Forelimb muscle (tissue), 1 donor: ENCODE data around the gene EPX. TPM values are rescaled to one million over a fixed set of nuclear protein-coding genes. Genes with fewer than 3 reads are reported as not detected.

Experiments
- DNase-seq: peaks from one replicate; pipeline ENCODE4 v3.0.0-alpha.2; 2013; ENCODE audit warnings: low read depth
- polyA plus RNA-seq: library from polyadenylated mRNA; unstranded; fragments of 120-200 nt; gene quantifications from one replicate; pipeline ENCODE4 v1.2.1, GENCODE V29; 2013; ENCODE audit not compliant: insufficient read length

Gene EPX
- polyA plus RNA-seq, 1 donor = 0.59 TPM

DNA sequence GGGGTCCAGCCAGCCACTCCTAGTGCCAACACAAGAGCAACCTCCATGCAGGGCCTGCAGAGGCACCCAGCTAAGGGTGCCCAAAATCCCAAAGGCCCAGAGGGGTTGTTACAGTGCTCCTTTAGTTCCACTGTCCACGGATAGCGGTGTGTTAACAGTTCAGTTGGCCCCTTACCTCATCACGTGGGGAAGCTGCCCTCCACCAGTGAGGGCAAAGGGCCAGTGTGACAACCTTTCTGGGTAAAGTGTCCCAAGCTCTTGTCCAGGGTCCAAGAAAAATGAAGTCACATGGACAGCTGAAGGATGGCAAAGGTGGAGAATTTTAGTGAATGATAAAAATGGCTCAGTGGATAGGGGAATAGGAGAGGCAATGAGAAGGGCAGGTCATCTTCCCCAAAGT, 35.2 kb downstream of the EPX start:
- no peak for DNase-seq

DNA sequence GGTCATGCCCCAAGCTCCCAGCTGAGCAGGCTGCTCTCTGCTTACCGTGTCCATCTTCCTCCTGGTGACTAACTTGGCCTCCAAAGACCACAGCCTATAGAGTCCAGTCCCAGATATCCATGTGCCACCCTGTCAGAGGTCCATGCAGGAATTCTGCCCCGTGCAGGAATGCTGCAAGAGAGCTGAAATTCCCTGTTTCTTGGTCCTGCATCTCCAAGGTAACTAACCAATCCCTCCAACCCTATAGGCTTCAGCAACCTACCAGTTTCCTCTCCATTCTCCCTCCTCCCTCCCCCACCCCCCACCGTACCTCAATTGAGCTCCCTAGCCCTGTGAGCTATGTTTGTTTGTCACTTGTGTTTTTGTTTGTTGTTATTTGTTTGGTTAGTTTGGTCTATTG, 36.2 kb downstream of the EPX start:
- DNase-seq = no peak

DNA sequence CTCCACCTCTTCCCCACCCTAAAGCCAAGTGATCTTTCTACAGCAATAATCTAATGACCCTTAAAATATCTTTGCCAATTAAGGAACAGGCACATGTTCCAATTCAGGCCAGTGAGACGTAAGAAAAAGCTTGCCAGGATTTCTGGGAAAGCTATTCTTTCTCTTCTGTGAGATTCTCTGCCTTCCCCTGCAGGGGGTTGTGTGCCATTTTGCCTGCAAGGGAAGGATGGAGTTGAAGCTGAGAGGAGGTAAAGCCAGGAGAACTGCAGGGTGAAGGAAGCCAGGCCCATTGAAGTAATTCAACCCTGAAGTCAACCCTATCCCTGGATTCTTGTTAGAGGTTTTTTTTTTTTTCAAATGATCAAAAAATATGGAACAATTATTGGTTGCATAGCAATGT, 36.9 kb downstream of the EPX start:
- no peak for DNase-seq

DNA sequence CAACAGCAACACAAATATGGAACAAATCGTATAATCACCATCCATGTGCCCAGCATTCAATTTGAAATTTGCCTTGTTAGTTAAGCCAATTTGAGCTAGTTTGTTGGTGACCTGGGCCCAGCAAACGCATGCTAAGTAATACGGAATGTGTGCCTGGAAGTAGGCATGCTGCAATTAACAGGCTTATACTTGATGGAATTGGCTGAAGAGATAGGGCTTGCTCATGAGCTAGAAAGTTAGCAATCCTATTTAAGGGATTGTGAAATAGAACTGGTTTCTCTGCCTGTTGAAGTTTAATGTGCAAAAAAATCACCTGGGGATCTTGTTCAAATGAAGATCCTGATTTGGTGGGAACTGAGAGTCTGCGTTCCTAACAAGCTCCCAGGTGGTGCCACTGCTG, 37.4 kb downstream of the EPX start:
- no peak for DNase-seq

DNA sequence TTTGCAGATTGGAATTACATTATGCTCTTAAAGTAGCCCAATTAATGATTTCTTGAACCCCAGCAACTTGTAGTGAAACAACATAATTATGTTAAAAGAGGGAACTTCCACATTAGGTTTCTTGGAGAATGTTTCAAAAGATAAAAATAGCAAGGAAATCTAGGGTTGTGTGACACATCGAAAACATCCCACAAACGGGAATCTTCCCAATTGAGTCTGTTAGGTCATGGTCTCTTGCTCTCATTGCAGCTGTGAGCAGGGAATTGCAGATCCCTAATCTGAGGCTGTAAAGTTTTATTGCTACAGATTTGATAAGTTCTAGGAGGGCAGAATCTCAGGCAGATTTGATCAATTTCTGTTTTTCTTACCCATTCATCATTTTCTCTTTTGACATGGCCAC, 39.1 kb downstream of the EPX start:
- no peak for DNase-seq

DNA sequence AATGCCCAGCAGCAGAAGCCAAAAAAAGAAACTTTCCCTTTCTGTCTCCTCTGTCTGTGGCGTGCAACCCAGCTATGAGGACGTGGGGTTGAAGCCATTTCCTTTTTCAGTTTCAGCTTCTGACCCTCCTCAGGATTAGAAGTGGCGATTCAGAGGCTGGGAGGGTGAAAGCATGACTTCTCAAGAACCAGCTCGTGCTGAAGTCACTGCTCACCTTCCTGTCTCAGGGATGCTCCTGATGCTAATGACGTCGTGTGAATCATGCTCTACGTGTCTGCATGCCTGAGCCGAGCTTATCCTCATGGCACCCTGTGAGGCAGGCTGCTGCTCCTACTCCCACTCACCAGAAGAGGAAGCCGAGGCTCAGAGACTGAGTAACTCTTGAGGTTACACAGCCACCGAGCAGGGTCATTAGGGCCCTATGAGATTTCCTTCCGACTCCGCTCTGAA, 40.2 kb downstream of the EPX start:
- no peak for DNase-seq

DNA sequence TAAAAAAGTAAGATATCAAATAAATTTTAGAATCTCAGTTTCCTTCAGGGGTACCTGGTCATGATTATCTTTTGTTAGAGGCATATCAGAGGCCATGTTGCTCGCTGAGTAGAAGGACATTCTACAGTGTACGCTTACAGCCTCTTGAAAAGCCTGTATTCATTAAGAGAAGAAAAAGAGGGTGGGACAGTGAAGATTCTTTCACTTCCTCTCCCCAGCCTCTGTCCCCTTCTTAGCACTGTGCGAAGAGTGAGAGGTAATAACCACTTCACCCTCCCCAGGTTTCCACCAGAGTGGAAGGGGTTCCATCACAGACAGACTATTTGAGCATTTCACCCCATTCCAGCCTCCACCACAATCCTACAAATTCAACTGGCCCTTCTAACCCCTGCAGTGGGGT, 41.0 kb downstream of the EPX start:
- no peak for DNase-seq

DNA sequence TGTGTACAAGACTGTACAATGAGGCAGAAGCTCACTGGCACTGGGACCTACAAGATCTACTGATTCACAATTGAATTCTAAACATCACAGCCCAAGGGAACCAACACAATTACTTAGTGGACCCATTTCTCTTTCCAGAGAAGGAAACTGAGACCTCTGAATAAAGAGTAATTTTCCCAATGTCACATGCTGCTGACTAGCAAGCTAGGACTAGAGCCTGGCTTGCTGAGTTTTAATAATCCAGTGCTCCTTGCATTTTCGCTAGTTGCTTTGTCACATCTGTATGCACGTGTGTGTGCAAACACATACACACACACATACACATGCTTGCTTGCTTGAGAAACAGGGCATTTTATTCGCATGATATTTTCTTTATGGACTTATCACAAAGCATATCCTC, 42.0 kb downstream of the EPX start:
- DNase-seq = no peak

DNA sequence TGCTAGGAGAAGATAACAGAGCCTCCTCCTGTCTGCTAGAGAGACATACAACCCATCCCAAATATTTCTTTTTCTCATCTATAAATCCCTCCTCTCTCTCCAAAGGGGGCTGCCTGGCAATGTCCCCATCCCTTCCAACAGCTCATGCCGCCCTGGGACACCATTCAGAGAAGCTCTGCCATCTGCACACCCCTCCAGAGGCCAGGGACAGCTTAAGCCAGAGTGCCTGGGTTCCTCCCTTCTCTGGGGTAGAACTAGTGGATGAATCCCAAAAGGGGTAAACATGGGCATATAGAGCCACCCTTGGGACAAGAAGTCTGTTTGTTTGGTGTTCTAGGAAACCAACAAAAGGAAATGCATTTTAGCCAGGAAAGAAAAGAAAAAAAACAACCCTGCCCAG, 43.3 kb downstream of the EPX start:
- no peak for DNase-seq

DNA sequence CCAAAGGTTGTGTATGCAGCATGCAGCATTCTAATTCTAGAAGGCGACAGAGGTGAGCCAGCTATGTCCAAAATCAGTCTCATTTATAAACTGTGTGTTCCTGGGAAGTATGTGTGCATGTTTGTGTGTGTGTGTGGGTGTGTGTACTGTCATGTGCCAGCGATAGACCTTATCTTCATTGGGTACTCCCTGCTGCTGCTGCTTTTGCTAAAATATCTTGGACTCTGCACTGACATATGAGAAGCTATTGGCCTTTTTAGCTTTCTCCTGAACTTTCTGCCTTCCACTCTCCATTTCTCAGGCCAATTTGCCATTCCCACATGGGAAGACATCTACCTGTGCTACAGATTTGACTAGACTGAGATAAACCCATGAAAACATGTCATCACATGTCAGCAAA, 43.9 kb downstream of the EPX start:
- no peak for DNase-seq

DNA sequence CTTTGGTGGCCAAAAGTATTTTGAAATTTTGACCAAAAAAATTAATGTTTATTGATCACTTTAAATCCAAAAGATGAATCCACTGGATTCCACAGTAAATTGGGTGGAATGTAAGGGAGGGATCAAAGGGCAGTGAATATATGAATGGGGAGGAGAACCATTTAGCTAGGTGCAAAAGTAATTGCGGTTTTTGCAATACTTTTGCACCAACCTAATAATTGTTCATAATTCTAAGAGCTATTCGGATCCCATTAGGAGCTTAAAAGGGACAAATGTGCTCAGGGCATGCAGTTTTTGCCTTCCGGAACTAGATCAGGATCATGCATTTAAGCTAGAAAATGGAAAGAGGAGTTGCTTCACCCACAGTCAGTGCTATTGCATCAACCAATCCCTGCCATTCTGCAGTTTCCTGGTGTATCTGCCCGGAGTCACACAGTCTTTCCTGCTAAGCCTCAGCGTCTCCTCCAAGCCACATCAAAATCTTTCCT, 45.7 kb downstream of the EPX start, which contains the start of gene LPO:
Gene LPO (plus strand): TSS at position 438 of the 488 bp plus-strand sequence. CDS start 4,396 bp downstream, outside the sequence.
- no peak for DNase-seq

DNA sequence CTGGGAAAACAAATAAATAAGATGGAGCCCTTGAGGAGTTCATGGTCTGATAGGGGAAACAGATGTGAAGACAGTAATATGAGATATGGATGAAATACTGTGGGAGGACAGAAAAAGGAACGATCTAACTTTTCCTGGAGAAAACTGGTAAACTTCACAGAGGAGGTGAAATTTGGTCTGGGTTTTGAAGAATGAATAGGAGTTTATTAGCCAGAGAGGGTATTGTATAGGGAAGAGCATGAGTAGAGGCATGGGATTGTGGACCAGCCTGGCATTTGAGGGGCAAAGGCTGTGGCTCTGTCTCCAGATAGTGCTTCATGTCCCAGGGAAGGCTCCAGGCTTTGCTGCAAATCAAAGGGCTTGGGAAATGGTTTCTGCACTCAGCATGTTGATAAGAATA, 47.5 kb downstream of the EPX start:
- no peak for DNase-seq

DNA sequence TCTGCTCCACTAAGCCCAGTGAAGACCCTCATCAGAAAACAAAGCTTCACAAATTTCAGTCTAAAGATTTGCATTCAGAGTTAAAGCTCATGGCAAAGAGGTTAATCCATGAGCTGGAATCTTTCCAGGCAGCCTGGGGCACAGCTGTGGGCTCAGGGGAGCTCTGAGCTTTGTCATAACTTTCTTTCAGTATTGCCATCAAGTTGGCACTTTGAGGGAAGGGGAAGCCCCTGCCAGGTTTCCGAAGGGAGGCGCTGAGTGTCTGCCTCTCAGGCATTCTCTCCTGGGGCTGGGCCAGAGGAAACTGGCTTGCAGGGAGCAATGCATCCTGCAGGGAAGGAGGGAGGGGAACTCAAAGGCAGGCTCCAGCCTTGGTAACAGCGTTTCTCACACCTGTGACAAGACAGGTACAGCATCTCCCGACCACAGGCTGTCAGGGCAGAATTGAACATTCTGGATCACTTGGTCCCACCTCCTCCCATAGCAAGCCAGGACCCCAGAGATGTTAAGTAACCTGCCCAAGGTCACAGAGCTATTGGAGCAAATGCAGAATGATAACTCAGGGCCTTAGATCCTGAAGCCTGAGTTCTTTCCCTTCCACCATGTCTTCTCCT, 49.8 kb downstream of the EPX start:
- no peak for DNase-seq

DNA sequence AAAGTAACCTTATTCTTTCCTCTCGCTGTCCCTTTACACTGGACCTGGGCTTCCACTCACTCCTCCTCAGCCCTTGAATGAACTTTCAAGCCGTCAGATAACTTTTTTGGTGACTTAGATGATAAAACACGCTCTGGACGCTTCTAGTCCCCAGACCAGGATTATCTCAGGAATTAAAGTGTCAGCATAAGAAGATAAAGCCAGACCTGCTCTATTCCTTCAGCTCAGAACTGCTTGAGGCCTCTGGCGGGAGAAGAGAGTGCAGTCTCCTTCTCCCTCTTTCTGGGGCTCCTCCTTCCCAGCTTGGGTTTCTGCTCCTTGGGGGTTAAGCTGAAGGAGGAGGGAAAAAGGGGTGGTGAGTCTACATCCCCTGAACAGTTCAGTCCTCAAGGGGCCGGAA, 52.4 kb downstream of the EPX start:
- DNase-seq = no peak

DNA sequence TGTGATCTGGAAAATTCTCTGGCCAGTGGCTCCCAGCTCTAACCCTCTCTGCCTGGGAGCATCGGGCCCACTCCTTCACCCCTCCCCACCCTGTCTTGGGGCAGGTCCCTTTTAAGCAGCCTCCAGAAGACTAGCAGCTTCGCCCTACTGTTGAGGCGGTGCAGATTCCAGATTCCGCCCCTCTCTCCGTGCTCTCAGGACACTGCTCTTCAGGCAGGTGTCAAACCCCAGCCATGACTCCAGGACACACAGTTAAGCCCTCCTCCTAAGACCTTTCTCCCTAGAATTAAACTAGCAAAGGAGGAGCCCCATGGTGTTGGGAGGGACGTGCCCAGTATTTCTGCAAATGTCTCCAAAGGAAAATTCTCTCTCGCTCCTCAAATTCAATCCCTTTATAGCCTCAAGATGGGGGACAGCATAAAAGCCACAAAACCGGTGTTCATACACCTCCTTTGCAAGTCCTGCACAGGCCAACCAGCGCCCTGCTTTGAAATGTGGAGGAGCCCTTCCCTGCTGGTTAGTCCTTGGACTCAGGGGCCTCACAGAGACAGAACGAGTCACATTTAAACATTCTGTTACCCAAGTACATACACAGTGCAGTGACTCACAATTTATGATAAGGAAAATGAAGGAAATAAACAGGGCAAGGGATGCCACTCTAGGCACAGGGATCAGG, 53.0 kb downstream of the EPX start:
- DNase-seq = no peak

DNA sequence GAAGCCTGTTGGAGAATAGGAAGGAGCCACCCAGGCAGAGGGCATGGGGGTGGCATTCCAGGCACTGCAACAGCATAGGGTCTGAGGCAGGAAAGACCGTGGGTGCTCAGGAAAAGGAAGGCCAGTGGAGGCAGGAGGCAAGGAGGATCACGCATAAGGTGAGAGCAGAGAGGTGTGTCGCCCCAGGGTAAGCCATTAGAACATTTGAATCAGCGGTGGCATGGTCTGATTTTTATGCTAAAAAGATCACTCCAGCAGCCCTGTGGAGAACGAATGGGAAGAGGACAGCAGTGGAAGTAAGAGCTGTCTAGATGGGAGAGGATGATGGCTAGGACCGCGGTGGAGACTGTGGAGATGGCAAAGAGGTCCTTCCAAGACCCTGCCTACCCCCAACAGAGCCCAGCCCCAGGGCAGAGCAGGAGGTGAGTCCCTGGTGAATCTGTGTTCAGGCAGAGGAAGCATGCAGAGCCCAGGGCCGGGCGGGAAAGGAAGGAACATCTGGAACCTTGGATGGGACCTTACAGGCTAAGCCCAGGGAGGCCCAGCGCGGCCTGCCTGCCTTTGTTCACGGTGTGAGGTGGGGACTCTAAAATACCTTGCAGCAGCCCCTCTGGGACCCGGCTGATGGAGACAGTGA, 53.7 kb downstream of the EPX start:
- DNase-seq = no peak

DNA sequence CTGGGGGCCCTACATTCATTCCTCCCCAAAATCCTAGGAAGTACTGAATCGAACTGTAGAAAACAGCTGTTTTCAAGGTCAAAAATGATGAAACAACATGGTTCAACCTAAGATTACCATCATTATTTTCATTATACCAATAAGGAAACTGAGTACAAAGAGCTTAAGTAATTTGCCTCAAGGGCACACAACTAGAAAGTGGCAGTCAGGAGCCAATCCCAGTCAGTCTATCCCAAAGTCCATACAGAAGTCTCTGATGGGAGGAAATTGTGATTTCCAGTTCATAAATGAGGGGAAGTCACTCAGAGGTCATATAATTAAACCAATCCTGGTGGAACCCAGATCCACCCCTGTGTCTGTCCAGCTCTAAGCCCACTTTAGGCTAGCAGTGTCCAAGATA, 54.3 kb downstream of the EPX start:
- no peak for DNase-seq

DNA sequence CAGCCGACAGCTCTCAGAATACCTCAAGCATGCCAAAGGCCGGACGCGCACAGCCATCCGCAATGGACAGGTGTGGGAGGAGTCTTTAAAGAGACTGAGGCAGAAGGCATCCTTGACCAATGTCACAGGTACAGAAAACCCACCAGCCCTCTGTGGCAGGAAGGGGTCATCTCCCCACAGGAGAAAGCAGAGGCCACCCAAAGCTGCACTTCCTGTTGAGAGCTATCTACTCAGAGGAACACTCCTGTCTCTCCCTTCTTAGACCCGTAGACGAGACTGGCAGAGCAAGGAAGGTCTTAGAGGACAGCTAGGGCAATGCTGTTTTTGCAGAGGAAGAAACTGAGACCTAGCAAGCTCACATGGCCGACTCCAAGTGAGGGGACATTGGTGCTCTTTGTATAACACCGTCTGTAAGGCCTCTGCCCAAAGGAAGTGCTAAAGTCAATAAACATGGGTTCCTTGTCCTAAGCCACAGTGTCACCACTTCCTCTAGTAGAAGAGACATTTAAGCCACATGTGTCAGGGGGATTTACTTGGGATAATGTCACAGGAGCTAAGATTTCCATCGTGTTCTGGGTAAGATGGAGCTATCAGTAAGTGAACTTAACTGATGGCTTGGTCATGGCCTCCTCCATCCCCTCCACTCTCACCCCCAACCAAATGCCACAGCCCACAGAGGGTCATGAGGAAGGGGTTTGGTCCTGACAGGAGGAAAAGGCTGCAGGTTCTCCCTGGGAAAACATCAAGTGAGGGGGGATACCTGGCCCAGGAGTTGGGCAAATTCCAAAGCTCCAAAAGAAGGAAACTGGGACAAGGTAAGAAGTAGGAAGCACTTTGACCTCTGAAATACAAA, 55.2 kb downstream of the EPX start:
- no peak for DNase-seq

DNA sequence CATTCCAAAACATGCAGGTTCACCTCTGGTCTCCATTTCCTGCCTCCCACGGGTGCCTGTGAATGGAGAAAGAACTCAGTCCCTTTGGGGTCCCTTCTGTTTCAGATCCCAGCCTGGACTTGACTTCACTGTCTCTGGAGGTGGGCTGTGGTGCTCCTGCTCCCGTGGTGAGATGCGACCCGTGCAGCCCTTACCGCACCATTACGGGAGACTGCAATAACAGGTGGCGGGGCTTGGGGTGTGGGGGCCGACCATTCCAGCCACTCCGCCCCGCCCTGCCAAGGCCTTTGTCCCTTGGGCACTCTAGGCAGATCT, 56.4 kb downstream of the EPX start:
- no peak for DNase-seq

DNA sequence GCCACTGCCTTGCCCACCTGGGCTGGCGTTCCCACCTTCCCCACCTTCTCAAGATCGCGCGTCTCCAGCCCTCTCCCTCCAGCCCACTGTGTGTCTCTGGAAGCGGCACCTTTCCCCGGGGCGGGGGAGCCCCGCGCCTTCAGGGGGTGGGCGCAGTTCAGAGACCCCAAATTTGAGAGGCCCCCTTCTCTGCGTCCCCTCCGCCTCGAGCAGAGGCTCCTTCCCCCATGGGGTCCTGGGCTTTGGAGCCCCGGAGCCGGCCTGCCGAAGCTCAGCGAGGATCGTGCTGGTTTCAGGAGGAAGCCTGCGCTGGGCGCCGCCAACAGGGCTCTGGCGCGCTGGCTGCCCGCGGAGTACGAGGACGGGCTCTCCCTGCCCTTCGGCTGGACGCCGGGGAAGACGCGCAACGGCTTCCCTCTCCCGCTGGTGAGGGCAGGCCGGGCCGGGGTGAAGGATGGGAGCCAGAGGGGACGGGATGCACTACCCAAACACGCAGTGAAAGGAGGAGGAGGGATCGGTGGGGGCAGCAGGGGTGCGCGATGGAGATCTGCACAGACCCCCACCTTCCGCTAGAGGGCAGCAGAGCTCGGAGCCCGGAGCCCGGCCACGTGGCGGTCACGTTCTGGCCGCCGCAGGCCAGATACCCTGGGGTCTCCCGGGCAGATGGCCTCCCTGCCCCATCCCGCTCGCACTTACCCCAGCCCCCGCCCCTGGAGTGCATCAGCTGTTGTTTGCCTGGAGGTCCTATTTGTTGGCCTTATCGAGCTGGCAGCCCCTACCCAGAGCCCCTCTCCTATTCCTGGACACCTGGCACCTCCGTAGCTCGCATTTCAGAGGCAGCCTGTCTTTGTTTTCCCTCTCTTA, 57.0 kb downstream of the EPX start:
- peak; percentile 32 for DNase-seq

DNA sequence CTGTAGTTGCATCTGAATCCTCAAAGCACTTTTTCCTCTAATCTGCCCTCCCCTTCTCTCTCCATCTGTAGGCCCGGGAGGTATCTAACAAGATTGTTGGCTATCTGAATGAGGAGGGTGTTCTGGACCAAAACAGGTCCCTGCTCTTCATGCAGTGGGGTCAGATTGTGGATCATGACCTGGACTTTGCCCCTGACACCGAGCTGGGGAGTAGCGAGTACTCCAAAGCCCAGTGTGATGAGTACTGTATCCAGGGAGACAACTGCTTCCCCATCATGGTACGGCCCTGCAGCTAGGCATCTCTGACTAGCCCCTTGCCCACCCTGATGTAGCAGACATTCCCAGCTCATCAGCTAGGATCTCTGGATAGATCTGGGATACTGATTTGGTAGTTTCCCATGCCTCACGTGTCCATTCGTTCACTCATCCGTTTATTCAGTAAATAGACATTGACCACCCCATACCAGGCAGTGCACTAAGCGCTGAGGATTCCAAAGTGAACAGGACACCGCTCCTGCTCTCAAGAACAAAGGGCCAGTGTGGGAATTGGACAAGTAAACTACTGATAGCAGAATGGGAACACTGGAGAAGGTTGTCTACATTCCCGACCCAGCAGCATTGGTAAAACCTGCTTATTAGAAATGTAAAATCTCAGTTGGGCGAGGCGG, 58.0 kb downstream of the EPX start:
- DNase-seq = no peak
